HG03571 (cell line): ENCODE results near the gene SOST.

Experiments
- ATAC-seq: cut with Tn5 transposase; IDR thresholded peaks from one replicate; pipeline ENCODE4 v1.9.1; 2021; ENCODE audit not compliant: unreplicated experiment

SOST gene

GRCh38 chr17:43710101-43710500 lies 48.5 kb downstream of the SOST start:
- ATAC-seq, result no peak

GRCh38 chr17:43709210-43709609 lies 49.4 kb downstream of the SOST start:
- ATAC-seq, result no peak

GRCh38 chr17:43707184-43707583 lies 51.4 kb downstream of the SOST start:
- ATAC-seq, result no peak

GRCh38 chr17:43706235-43706634 lies 52.4 kb downstream of the SOST start:
- no peak for ATAC-seq
